ENCODE results near the gene MT2A. TPM values are rescaled to one million over a fixed set of nuclear protein-coding genes. Genes with fewer than 3 reads are reported as not detected.

Gene MT2A
- total RNA-seq, 1 donor from 2014 or later: 34.0 TPM

- H3K27me3 ChIP-seq (ENCODE audit: control insufficient read depth, insufficient read depth, low read length): no peaks in the 10 kb centered on the region
- FAIRE-seq: no peak
- DNase-seq (ENCODE audit: low read depth): peak; percentile 47
- no peak overlapping the region for H3K4me3 ChIP-seq (ENCODE audit: low read depth, low read length)
- peak; percentile 65 for TF ChIP-seq CTCF (IDR thresholded peaks at IDR 0.05; ENCODE audit: insufficient read depth, low read length, severe bottlenecking)
- no peaks in the 10 kb centered on the region for H3K36me3 ChIP-seq (ENCODE audit: control insufficient read depth, insufficient read depth, low read length)
Observed at GRCh38 chr16:56603589-56603988, 4.8 kb upstream of the MT2A start.

GRCh38 chr16:56604966-56605365 is 3.4 kb upstream of the MT2A start:
- no peak for DNase-seq (ENCODE audit: low read depth)
- no peak for FAIRE-seq
- no peak for TF ChIP-seq CTCF (IDR thresholded peaks at IDR 0.05; ENCODE audit: insufficient read depth, low read length, severe bottlenecking)
- no peaks in the 10 kb centered on the region for H3K27me3 ChIP-seq (ENCODE audit: control insufficient read depth, insufficient read depth, low read length)
- H3K4me3 ChIP-seq (ENCODE audit: low read depth, low read length): no peak overlapping the region
- H3K36me3 ChIP-seq (ENCODE audit: control insufficient read depth, insufficient read depth, low read length): no peaks in the 10 kb centered on the region

GRCh38 chr16:56605475-56605874 is 2.9 kb upstream of the MT2A start:
- TF ChIP-seq CTCF (IDR thresholded peaks at IDR 0.05; ENCODE audit: insufficient read depth, low read length, severe bottlenecking): no peak
- FAIRE-seq: no peak
- no peak for DNase-seq (ENCODE audit: low read depth)
- Histone ChIP-seq H3K36me3 (ENCODE audit: control insufficient read depth, insufficient read depth, low read length) (no peaks in the 10 kb centered on the region), H3K27me3 (ENCODE audit: control insufficient read depth, insufficient read depth, low read length) (no peaks in the 10 kb centered on the region), H3K4me3 (ENCODE audit: low read depth, low read length) (no peak overlapping the region)

- no peak overlapping the region for H3K4me3 ChIP-seq (ENCODE audit: low read depth, low read length)
- FAIRE-seq (no peak), DNase-seq (ENCODE audit: low read depth) (peak; percentile 90)
- H3K36me3 ChIP-seq (ENCODE audit: control insufficient read depth, insufficient read depth, low read length): no peaks in the 10 kb centered on the region
- no peak for TF ChIP-seq CTCF (IDR thresholded peaks at IDR 0.05; ENCODE audit: insufficient read depth, low read length, severe bottlenecking)
- no peaks in the 10 kb centered on the region for H3K27me3 ChIP-seq (ENCODE audit: control insufficient read depth, insufficient read depth, low read length)
Observed at GRCh38 chr16:56606071-56606475, 2.3 kb upstream of the MT2A start.

GRCh38 chr16:56606476-56607108 is 1.8 kb upstream of the MT2A start:
- Histone ChIP-seq H3K4me3 (ENCODE audit: low read depth, low read length) (peak overlapping the region; percentile 1), H3K36me3 (ENCODE audit: control insufficient read depth, insufficient read depth, low read length) (no peaks in the 10 kb centered on the region), H3K27me3 (ENCODE audit: control insufficient read depth, insufficient read depth, low read length) (no peaks in the 10 kb centered on the region)
- no peak for TF ChIP-seq CTCF (IDR thresholded peaks at IDR 0.05; ENCODE audit: insufficient read depth, low read length, severe bottlenecking)
- peak; percentile 88 for DNase-seq (ENCODE audit: low read depth)
- no peak for FAIRE-seq

- FAIRE-seq: peak; percentile 7
- H3K4me3 ChIP-seq (ENCODE audit: low read depth, low read length): peak overlapping the region; percentile 1
- no peaks in the 10 kb centered on the region for H3K36me3 ChIP-seq (ENCODE audit: control insufficient read depth, insufficient read depth, low read length)
- DNase-seq (ENCODE audit: low read depth): peak; percentile 99
- H3K27me3 ChIP-seq (ENCODE audit: control insufficient read depth, insufficient read depth, low read length): no peaks in the 10 kb centered on the region
- no peak for TF ChIP-seq CTCF (IDR thresholded peaks at IDR 0.05; ENCODE audit: insufficient read depth, low read length, severe bottlenecking)
Observed at GRCh38 chr16:56607109-56607618, 1.2 kb upstream of the MT2A start.

Data from bronchial epithelial cell (primary cell).